Measurements from ENCODE around the gene PHC2.
A peak's percentile ranks its signal among the peaks of the same experiment; 100 is the strongest.

The PHC2 gene

GRCh38 chr1:33365560-33365997 lies 65.3 kb downstream of the PHC2 start:
- H2AFZ ChIP-seq = no peak overlapping the region
- H3K27me3 ChIP-seq (ENCODE audit: control insufficient read depth, insufficient read depth, low read length) = no peaks in the 10 kb centered on the region
- H3K27ac ChIP-seq = no peak overlapping the region
- peaks cover 14% of the 10 kb centered on the region for H3K4me1 ChIP-seq
- H3K9me3 ChIP-seq (ENCODE audit: control insufficient read depth, low read length) = no peaks in the 10 kb centered on the region
- no peak overlapping the region for H3K9ac ChIP-seq
- no peak overlapping the region for H3K4me2 ChIP-seq (ENCODE audit: low read length)
- H3K79me2 ChIP-seq = no peaks in the 10 kb centered on the region
- H3K36me3 ChIP-seq (ENCODE audit: control insufficient read depth, insufficient read depth, low read length) = no peaks in the 10 kb centered on the region
- TF ChIP-seq CTCF (IDR thresholded peaks at IDR 0.05) = no peak
- H3K4me3 ChIP-seq (ENCODE audit: low read depth, low read length) = no peak overlapping the region

GRCh38 chr1:33364565-33364918 lies 66.4 kb downstream of the PHC2 start:
- TF ChIP-seq CTCF (IDR thresholded peaks at IDR 0.05) = no peak
- H3K79me2 ChIP-seq = no peaks in the 10 kb centered on the region
- H3K4me3 ChIP-seq (ENCODE audit: low read depth, low read length) = peak overlapping the region; percentile 19
- H3K9me3 ChIP-seq (ENCODE audit: control insufficient read depth, low read length) = no peaks in the 10 kb centered on the region
- peak overlapping the region; percentile 75 for H3K27ac ChIP-seq
- H3K4me2 ChIP-seq (ENCODE audit: low read length) = peak overlapping the region; percentile 51
- H3K27me3 ChIP-seq (ENCODE audit: control insufficient read depth, insufficient read depth, low read length) = no peaks in the 10 kb centered on the region
- no peaks in the 10 kb centered on the region for H3K36me3 ChIP-seq (ENCODE audit: control insufficient read depth, insufficient read depth, low read length)
- no peak overlapping the region for H2AFZ ChIP-seq
- H3K9ac ChIP-seq = no peak overlapping the region
- peaks cover 17% of the 10 kb centered on the region for H3K4me1 ChIP-seq

GRCh38 chr1:33363470-33363861 lies 67.4 kb downstream of the PHC2 start:
- H3K79me2 ChIP-seq = no peaks in the 10 kb centered on the region
- TF ChIP-seq CTCF (IDR thresholded peaks at IDR 0.05) = no peak
- H3K4me3 ChIP-seq (ENCODE audit: low read depth, low read length) = no peak overlapping the region
- H3K36me3 ChIP-seq (ENCODE audit: control insufficient read depth, insufficient read depth, low read length) = no peaks in the 10 kb centered on the region
- H3K27ac ChIP-seq = peak overlapping the region; percentile 75
- H3K9me3 ChIP-seq (ENCODE audit: control insufficient read depth, low read length) = no peaks in the 10 kb centered on the region
- H3K4me2 ChIP-seq (ENCODE audit: low read length) = peak overlapping the region; percentile 51
- H3K27me3 ChIP-seq (ENCODE audit: control insufficient read depth, insufficient read depth, low read length) = no peaks in the 10 kb centered on the region
- H3K4me1 ChIP-seq = peaks cover 17% of the 10 kb centered on the region
- H3K9ac ChIP-seq = no peak overlapping the region
- H2AFZ ChIP-seq = peak overlapping the region; percentile 22

GRCh38 chr1:33363021-33363420 lies 67.9 kb downstream of the PHC2 start:
- no peak for TF ChIP-seq CTCF (IDR thresholded peaks at IDR 0.05)
- H3K4me2 ChIP-seq (ENCODE audit: low read length) = peak overlapping the region; percentile 51
- no peaks in the 10 kb centered on the region for H3K79me2 ChIP-seq
- H3K36me3 ChIP-seq (ENCODE audit: control insufficient read depth, insufficient read depth, low read length) = no peaks in the 10 kb centered on the region
- H3K27me3 ChIP-seq (ENCODE audit: control insufficient read depth, insufficient read depth, low read length) = no peaks in the 10 kb centered on the region
- no peak overlapping the region for H2AFZ ChIP-seq
- peak overlapping the region; percentile 75 for H3K27ac ChIP-seq
- no peaks in the 10 kb centered on the region for H3K9me3 ChIP-seq (ENCODE audit: control insufficient read depth, low read length)
- peaks cover 17% of the 10 kb centered on the region for H3K4me1 ChIP-seq
- no peak overlapping the region for H3K4me3 ChIP-seq (ENCODE audit: low read depth, low read length)
- no peak overlapping the region for H3K9ac ChIP-seq

GRCh38 chr1:33361532-33362235 lies 69.2 kb downstream of the PHC2 start:
- no peak overlapping the region for H3K4me2 ChIP-seq (ENCODE audit: low read length)
- no peaks in the 10 kb centered on the region for H3K79me2 ChIP-seq
- H3K9me3 ChIP-seq (ENCODE audit: control insufficient read depth, low read length) = no peaks in the 10 kb centered on the region
- H3K4me1 ChIP-seq = peaks cover 17% of the 10 kb centered on the region
- H3K27me3 ChIP-seq (ENCODE audit: control insufficient read depth, insufficient read depth, low read length) = no peaks in the 10 kb centered on the region
- peak overlapping the region; percentile 38 for H3K27ac ChIP-seq
- no peak for TF ChIP-seq CTCF (IDR thresholded peaks at IDR 0.05)
- H2AFZ ChIP-seq = no peak overlapping the region
- H3K9ac ChIP-seq = no peak overlapping the region
- no peaks in the 10 kb centered on the region for H3K36me3 ChIP-seq (ENCODE audit: control insufficient read depth, insufficient read depth, low read length)
- H3K4me3 ChIP-seq (ENCODE audit: low read depth, low read length) = no peak overlapping the region

All from parathyroid adenoma (tissue), 2 donors.